SJCRH30 (cell line): ENCODE results near the gene CELSR1. TPM values are rescaled to one million over a fixed set of nuclear protein-coding genes. Genes with fewer than 3 reads are reported as not detected.

Source experiments
- DNase-seq, 2 experiments: peaks; one replicate each; pipeline ENCODE4 v3.0.0-alpha.2; 2015 to 2020
- H3K27ac ChIP-seq: fragments of 250-450 bp; sonication (Bioruptor Pico); 2 replicates; pipeline ENCODE4 v1.5.1; 2020; ENCODE audit warnings: mild to moderate bottlenecking, moderate library complexity
- H3K27me3 ChIP-seq: fragments of 250-450 bp; sonication (Bioruptor Pico); 2 replicates; pipeline ENCODE4 v1.5.1; 2020; ENCODE audit warnings: mild to moderate bottlenecking, moderate library complexity
- H3K36me3 ChIP-seq: fragments of 250-450 bp; sonication (Bioruptor Pico); 2 replicates; pipeline ENCODE4 v1.5.1; 2020; ENCODE audit warnings: mild to moderate bottlenecking, moderate library complexity
- H3K4me1 ChIP-seq: fragments of 250-450 bp; sonication (Bioruptor Pico); 2 replicates; pipeline ENCODE4 v1.5.1; 2020; ENCODE audit warnings: mild to moderate bottlenecking, moderate library complexity
- H3K4me3 ChIP-seq: fragments of 250-450 bp; sonication (Bioruptor Pico); 2 replicates; pipeline ENCODE4 v1.5.1; 2020; ENCODE audit warnings: mild to moderate bottlenecking, moderate library complexity
- H3K9me3 ChIP-seq: fragments of 250-450 bp; sonication (Bioruptor Pico); replicated peaks from 2 replicates; pipeline ENCODE4 v1.5.1; 2020; ENCODE audit warnings: mild to moderate bottlenecking, moderate library complexity
- total RNA-seq: library from RNA; depleted of rRNA; stranded (reverse); fragments of >200 nt; shearing (Covaris generic); gene quantifications from 2 replicates; pipeline ENCODE4 v1.2.3, GENCODE V29; 2014; rRNA removed

Gene CELSR1, protein sequence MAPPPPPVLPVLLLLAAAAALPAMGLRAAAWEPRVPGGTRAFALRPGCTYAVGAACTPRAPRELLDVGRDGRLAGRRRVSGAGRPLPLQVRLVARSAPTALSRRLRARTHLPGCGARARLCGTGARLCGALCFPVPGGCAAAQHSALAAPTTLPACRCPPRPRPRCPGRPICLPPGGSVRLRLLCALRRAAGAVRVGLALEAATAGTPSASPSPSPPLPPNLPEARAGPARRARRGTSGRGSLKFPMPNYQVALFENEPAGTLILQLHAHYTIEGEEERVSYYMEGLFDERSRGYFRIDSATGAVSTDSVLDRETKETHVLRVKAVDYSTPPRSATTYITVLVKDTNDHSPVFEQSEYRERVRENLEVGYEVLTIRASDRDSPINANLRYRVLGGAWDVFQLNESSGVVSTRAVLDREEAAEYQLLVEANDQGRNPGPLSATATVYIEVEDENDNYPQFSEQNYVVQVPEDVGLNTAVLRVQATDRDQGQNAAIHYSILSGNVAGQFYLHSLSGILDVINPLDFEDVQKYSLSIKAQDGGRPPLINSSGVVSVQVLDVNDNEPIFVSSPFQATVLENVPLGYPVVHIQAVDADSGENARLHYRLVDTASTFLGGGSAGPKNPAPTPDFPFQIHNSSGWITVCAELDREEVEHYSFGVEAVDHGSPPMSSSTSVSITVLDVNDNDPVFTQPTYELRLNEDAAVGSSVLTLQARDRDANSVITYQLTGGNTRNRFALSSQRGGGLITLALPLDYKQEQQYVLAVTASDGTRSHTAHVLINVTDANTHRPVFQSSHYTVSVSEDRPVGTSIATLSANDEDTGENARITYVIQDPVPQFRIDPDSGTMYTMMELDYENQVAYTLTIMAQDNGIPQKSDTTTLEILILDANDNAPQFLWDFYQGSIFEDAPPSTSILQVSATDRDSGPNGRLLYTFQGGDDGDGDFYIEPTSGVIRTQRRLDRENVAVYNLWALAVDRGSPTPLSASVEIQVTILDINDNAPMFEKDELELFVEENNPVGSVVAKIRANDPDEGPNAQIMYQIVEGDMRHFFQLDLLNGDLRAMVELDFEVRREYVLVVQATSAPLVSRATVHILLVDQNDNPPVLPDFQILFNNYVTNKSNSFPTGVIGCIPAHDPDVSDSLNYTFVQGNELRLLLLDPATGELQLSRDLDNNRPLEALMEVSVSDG (N-terminal part only)
- total RNA-seq, result not detected in 2 replicates

DNA sequence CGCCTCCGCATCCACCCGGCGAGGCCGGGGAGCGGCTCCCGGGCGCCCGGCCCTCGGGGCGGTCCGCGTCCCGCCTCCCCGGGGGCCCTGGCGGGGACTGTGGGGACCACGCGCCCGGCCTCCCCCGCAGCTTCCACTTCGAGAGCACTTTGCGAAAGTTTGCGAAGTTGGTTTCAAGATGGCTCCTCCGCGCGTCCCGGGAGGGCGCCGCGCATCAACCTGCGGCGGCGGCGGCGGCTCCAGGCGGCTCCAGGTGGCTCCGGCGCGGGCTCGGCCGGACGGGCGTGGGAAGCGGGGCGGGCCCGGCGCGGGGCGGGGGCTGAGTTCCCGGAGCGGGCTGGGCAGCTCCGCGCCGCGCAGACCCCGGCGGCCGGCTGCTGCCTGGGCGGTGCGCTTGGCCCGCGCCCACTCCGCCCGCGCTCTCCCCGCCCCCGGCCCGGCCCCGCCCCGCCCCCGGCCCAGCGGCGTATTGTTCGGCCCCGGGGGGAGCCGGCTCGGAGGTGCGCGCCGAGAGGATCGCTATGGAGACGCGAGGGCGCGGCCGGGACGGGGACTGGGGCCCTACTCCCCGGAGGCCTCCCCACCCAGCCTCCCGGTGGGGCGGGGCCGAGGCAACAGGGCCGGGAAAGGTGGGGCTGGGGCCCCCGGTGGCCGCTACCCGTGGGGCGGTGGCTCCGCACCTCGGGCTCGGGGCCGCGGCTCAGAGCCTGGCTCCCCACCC lies at the start of gene CELSR1:
Gene CELSR1 (minus strand): TSS at position 396 of the 721 bp plus-strand sequence. CDS start 450 bp downstream, outside the sequence.
- Histone ChIP-seq H3K27me3 (no peaks in the 10 kb centered on the region), H3K4me1 (no peaks in the 10 kb centered on the region), H3K9me3 (no peaks in the 10 kb centered on the region), H3K4me3 (no peak within 1 kb of the TSS), H3K27ac (no peak within 1 kb of the TSS), H3K36me3 (no peaks in the 10 kb centered on the region)
- DNase-seq, result no peak

- H3K27ac ChIP-seq, result no peak overlapping the region
- DNase-seq, result no peak
- no peaks in the 10 kb centered on the region for H3K36me3 ChIP-seq
- H3K4me1 ChIP-seq, result no peaks in the 10 kb centered on the region
- H3K4me3 ChIP-seq, result no peak overlapping the region
- no peaks in the 10 kb centered on the region for H3K9me3 ChIP-seq
- H3K27me3 ChIP-seq, result no peaks in the 10 kb centered on the region
These were observed 49.6 kb upstream of the CELSR1 start for GRCh38 chr22:46587061-46587460.

DNA sequence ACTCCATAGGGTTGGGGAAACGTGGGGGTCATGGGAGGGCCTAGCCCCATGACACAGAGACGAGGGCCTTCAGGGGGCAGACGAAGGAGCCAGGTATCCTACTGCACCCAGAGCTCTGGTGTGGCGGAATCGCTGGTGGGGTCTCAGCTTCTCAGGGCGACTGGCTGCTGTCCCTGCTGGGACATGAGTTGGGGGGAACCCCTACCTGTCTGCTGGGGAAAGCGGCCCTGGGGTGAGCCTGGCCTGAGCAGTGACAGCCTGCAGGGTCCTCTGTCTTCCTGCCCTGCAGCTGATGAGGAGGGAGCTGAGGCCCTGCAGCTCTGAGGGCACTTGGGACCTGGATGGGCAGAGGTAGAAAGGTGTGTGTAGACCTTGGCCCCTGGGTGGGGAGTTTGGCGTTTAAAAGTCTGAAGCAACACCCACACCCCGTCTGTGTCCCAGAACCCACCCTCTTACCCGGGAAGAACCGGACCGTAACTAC lies 49.2 kb upstream of the CELSR1 start:
- DNase-seq, result no peak
- Histone ChIP-seq H3K4me1 (no peaks in the 10 kb centered on the region), H3K27ac (no peak overlapping the region), H3K4me3 (no peak overlapping the region), H3K36me3 (no peaks in the 10 kb centered on the region), H3K27me3 (no peaks in the 10 kb centered on the region), H3K9me3 (no peaks in the 10 kb centered on the region)

DNA sequence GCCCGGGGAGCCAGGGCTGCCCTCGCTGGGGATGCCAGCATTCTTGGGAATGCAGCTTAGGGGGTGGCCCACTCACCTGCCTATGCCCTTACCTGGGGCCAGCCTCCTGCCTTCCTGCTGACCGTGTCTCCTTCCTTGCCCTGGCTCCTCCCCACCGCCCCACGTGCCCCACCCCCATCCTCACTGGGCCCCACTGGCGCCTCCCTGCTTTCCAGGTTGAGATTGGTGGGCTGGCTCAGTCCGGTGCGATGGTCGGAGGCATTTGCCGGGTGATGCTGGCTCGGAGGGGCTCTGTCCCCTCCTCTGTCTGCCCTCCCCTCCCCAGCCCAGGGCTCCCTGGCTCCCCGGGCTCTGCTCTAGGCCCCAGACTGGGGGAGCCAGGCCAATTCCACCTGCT lies 48.7 kb upstream of the CELSR1 start:
- DNase-seq, result no peak
- Histone ChIP-seq H3K36me3 (no peaks in the 10 kb centered on the region), H3K27ac (no peak overlapping the region), H3K9me3 (no peaks in the 10 kb centered on the region), H3K4me1 (no peaks in the 10 kb centered on the region), H3K4me3 (no peak overlapping the region), H3K27me3 (no peaks in the 10 kb centered on the region)

GRCh38 chr22:46585340-46586122 lies 48.1 kb upstream of the CELSR1 start:
- no peak for DNase-seq
- no peaks in the 10 kb centered on the region for H3K4me1 ChIP-seq
- no peak overlapping the region for H3K27ac ChIP-seq
- H3K36me3 ChIP-seq, result no peaks in the 10 kb centered on the region
- H3K4me3 ChIP-seq, result no peak overlapping the region
- no peaks in the 10 kb centered on the region for H3K9me3 ChIP-seq
- H3K27me3 ChIP-seq, result no peaks in the 10 kb centered on the region

DNA sequence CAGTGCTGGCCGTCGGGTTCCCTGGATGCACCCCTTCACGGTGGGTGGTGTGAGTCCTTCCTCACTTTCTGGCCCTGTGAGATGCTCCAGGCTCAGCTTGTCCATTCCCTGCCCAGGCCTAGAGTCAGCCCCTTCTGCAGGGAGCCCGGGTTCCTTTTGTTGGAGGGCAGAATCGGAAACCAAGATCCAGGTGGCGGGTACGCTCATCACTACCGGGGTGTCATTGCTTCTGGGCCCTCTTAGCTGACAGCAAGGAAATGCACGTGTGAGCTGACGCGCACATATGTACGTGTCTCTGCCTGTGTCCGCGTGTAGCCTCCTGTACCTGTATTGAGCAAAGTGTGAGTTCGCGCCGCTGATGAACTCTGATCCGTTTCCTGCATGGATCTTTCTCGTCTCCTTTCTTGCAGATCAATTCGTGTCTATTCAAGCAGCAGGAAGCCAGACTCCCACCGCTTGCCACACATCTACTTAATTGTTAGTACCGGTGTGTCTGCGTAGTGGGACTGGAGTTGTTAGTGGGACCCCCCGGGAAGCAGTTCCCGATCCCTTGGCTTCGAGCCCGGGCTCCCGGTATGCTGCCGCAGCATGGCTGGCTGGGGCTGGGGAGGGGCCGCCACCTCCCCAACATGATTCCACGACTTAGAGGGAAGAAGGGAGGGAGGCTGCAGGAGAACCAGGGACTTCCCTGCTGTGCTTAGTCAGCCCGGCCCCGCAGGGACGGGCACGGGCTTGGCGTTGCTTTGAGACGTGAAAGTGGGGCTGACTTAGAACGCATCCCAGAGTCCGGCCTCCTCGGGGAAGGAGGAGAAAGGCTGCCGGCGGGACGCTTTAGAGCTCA lies 46.9 kb upstream of the CELSR1 start:
- Histone ChIP-seq H3K4me1 (no peaks in the 10 kb centered on the region), H3K9me3 (no peaks in the 10 kb centered on the region), H3K4me3 (no peak overlapping the region), H3K27ac (no peak overlapping the region), H3K36me3 (no peaks in the 10 kb centered on the region), H3K27me3 (no peaks in the 10 kb centered on the region)
- no peak for DNase-seq

- Histone ChIP-seq H3K27me3 (no peaks in the 10 kb centered on the region), H3K4me1 (no peaks in the 10 kb centered on the region), H3K4me3 (no peak overlapping the region), H3K36me3 (no peaks in the 10 kb centered on the region), H3K9me3 (no peaks in the 10 kb centered on the region), H3K27ac (no peak overlapping the region)
- DNase-seq, result no peak
These were observed 46.2 kb upstream of the CELSR1 start for GRCh38 chr22:46583571-46583970.

GRCh38 chr22:46582281-46582933 lies 45.0 kb upstream of the CELSR1 start:
- H3K4me1 ChIP-seq, result no peaks in the 10 kb centered on the region
- H3K9me3 ChIP-seq, result no peaks in the 10 kb centered on the region
- H3K27me3 ChIP-seq, result peaks cover 5% of the 10 kb centered on the region; the same call in 1 of the 2 replicates
- H3K4me3 ChIP-seq, result no peak overlapping the region
- DNase-seq, result no peak
- no peak overlapping the region for H3K27ac ChIP-seq
- no peaks in the 10 kb centered on the region for H3K36me3 ChIP-seq

GRCh38 chr22:46581538-46582244 lies 44.3 kb upstream of the CELSR1 start:
- H3K4me3 ChIP-seq, result no peak overlapping the region
- no peaks in the 10 kb centered on the region for H3K4me1 ChIP-seq
- H3K36me3 ChIP-seq, result no peaks in the 10 kb centered on the region
- no peak for DNase-seq
- peaks cover 5% of the 10 kb centered on the region; the same call in 1 of the 2 replicates for H3K27me3 ChIP-seq
- H3K27ac ChIP-seq, result no peak overlapping the region
- no peaks in the 10 kb centered on the region for H3K9me3 ChIP-seq

DNA sequence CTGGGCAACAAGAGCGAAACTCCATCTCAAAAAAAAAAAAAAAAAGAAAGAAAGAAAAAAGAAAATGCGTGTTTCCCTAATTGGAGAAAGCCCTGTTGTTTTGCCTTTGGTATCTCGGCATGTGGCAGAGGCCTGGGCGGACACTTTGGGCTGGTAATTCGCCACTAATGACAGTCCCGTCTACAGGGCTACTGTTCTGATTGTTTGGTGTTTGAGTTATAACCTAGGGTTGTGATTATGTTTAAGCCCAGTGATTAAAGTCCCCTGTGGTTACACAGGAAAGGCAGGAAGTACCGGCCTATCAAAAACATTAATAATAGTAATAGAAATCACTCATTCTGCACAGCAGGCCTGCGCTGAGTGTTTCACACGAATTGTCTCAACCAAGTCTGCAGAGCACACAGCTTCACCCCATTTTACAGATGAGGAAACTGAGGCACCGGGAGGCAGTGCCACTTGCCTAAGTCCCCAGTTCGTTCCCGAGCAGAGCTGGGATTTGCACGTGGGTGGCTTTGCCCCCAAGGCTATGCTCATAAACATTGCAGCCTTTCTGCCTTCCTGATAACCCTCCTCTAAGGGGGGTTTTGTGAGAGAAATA lies 43.6 kb upstream of the CELSR1 start:
- no peaks in the 10 kb centered on the region for H3K36me3 ChIP-seq
- no peaks in the 10 kb centered on the region for H3K4me1 ChIP-seq
- peaks cover 5% of the 10 kb centered on the region; the same call in 1 of the 2 replicates for H3K27me3 ChIP-seq
- no peak for DNase-seq
- H3K9me3 ChIP-seq, result no peaks in the 10 kb centered on the region
- no peak overlapping the region for H3K27ac ChIP-seq
- H3K4me3 ChIP-seq, result no peak overlapping the region

- DNase-seq, result no peak
- no peak overlapping the region for H3K4me3 ChIP-seq
- no peaks in the 10 kb centered on the region for H3K36me3 ChIP-seq
- peaks cover 5% of the 10 kb centered on the region; the same call in 1 of the 2 replicates for H3K27me3 ChIP-seq
- no peak overlapping the region for H3K27ac ChIP-seq
- H3K9me3 ChIP-seq, result no peaks in the 10 kb centered on the region
- H3K4me1 ChIP-seq, result no peaks in the 10 kb centered on the region
These were observed 42.5 kb upstream of the CELSR1 start for GRCh38 chr22:46579751-46580449.
